ENCODE data around the gene PLEKHG2. TPM values are rescaled to one million over a fixed set of nuclear protein-coding genes. Genes with fewer than 3 reads are reported as not detected.

The PLEKHG2 gene
- total RNA-seq, 1 experiment from 2014 or later, result 22.3 TPM

DNA sequence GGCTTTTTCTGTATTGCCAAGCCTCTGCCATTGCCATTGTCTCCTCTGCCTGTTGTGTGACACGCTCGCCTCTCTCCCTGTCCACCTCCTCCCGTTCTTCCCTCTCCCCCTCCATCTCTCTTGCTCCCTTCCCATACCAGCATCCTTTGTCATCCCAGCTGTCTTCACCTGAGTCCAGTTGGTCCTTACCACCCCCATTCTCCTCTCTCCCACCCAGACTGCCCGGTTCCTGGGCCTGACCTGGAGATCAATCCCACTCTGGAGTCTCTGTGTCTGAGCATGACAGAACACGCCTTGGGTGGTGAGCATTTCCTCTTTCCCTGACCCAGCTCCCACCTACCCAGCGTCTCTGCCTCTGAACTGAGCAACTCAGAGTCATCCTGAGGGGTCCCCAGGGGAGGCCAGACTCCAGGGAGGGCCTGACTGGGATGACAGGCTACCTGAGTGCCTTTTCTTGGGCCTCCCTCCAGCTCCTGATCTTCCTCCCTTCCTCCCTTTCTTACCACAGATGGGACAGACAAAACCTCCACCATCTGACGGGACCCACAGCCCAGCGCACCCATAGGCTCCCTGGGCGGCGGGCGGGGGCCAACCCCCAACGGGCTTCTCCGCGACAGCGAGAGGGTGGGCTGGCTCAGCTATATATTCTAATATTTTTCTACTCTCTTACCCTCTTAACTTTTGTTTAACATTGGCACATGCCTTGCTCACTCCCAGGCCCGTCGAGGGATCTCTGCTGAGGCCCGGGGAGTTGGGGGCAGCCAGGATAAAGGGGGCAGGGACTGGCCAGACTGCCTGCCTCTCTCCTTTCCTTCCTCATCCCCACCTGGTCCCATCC, 29.3 kb upstream of the PLEKHG2 start:
- no peak for DNase-seq (ENCODE audit: low read depth, low spot score)
- in situ Hi-C loops (cut with HindIII; ENCODE audit: low pct_unique_long_range_greater_than_20kb, low sequenced_read_pairs), result no loop called here

GRCh38 chr19:39384839-39385568, 27.5 kb upstream of the PLEKHG2 start:
- DNase-seq (ENCODE audit: low read depth, low spot score), result no peak
- in situ Hi-C loops (cut with HindIII; ENCODE audit: low pct_unique_long_range_greater_than_20kb, low sequenced_read_pairs), result no loop called here

DNA sequence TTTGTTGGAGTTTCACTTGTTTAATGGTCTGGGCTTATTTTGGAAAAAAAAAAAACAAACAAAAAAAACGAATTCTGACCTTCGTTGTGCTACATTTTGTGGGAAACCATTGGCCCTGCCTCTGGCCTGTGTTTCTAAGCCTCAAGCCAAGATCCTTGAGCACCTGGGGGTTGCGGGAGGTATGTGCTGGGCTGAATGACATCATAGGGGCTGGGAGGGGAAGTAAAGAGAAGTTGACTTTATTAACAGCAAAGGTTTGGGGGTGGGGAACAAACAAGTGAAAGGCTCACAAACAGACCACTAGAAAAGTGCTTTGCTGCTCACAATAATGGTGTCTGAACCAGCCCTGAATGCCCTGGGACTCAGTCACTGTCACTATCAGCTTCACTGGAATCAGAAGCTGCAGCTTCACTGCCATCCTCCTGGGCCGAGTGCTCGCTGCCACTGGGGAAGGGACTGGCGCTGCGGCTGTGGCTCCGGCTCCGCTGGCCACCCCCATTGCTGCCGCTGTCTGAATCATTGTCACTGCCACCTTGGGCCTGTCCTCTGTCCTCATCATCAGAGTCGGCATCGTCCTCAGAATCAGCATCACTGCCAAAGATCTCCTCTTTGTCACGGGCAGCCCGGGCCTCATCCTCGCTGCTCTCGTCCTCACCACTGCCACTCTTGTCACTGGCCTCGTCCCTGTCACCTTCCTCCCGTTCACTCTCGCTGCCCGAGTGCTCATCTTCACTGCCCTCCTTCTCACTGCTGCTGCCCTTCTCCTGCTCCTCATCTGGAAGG, 26.6 kb upstream of the PLEKHG2 start:
- in situ Hi-C loops (cut with HindIII; ENCODE audit: low pct_unique_long_range_greater_than_20kb, low sequenced_read_pairs), result no loop called here
- no peak for DNase-seq (ENCODE audit: low read depth, low spot score)

DNA sequence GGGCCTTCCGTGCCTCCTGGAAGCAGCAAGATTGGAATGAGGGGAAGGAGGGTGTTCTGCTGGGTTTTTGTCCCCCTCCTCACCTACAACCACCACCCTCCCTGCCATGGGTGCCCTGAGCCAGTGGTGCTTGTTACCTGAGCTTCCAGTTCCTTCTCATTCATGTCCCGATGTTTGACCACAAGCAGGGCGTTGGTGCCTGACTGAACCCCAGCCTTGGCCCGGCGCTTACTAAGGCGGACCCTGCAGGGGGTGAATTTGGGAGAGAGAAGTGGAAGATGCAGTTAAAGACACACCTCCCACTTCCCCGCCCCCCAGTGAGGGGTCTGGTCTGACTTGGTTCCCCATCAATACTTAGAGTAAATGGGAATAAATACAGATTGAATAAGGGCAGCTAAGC, 25.9 kb upstream of the PLEKHG2 start:
- in situ Hi-C loops (cut with HindIII; ENCODE audit: low pct_unique_long_range_greater_than_20kb, low sequenced_read_pairs), result no loop called here
- no peak for DNase-seq (ENCODE audit: low read depth, low spot score)

GRCh38 chr19:39388657-39389056, 23.8 kb upstream of the PLEKHG2 start:
- in situ Hi-C loops (cut with HindIII; ENCODE audit: low pct_unique_long_range_greater_than_20kb, low sequenced_read_pairs), result no loop called here
- DNase-seq (ENCODE audit: low read depth, low spot score), result no peak

DNA sequence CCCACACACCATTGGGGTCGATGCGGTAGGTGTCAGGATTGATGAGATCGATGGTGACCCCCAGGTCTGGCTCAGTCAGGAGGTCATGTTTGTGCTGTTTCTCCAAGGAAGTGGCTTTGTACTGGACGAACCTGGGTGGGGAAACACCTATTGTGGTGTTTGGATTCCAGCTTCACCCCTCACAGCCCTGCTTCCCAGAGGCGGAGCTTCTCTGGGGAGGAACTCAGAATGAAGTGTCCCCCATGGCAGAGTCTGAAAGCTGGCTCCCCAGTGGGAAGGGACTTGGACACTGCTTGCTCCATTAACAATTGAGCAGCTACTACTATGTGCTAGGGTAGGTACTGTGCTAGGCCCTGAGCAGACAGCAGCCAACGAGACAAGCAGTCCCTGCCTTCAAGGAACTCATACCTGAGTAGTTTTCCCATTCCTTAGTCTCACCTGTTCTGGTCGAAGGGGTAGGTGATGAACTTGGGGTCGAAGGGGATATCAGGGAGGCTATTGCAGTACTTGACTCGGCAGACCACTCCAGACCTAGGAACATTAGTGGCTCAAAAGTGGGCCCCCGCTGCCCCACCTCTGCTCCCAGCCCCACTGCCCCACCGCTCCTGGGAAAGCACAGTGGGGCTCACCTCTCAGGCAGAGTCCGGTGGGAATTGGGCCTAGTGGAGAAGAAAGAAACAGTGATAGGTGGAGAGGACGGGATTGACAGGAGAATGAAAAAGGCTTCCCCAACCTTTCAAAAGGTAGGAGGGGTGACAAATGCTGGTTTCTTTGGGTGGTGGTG, 22.6 kb upstream of the PLEKHG2 start:
- no peak for DNase-seq (ENCODE audit: low read depth, low spot score)
- in situ Hi-C loops (cut with HindIII; ENCODE audit: low pct_unique_long_range_greater_than_20kb, low sequenced_read_pairs), result no loop called here

GRCh38 chr19:39390451-39390750, 22.1 kb upstream of the PLEKHG2 start:
- in situ Hi-C loops (cut with HindIII; ENCODE audit: low pct_unique_long_range_greater_than_20kb, low sequenced_read_pairs), result no loop called here
- DNase-seq (ENCODE audit: low read depth, low spot score), result no peak

DNA sequence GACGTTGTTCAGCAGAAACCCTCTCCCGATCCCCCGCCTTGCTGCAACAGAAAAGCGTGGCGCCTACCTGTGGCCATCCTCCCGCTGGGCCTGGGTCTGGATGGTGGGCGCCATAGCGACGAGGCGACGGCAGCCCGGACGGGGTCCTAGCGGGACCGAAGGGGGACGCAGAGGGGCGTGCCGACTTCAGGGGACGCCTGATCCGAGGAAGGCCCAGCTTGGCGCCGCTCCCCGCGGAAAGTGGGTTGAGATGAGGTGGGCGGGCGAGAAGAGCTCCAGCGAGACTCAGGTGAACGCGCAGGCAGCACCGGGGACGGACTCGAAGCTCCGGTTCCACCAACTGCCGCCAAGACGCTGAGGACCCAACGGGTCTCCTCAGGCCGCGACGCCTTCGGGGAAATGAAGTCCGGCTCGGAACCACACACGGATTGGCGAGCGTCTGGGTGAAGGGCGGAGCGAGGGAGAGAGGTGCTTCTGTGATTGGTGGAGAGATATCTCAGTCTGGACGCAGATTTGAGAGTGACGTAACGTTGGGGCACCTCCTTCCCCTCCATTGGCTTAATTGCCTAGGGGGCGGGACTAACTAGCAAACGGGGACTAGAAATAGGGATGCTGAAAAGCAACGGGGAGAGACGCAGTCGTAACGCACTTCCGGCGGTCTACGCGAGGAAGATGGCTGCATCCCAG, 21.6 kb upstream of the PLEKHG2 start, which contains the start of the genes MED29 and PAF1:
Gene MED29, plus strand, starts transcription at position 628 of the 687 bp plus-strand sequence. Its CDS starts 45 bp downstream, at position 673.
Gene PAF1, minus strand, starts transcription at position 356 of the 687 bp plus-strand sequence. Its CDS starts 242 bp downstream, at position 114.
- peak; percentile 100 for DNase-seq (ENCODE audit: low read depth, low spot score)
- in situ Hi-C loops (cut with HindIII; ENCODE audit: low pct_unique_long_range_greater_than_20kb, low sequenced_read_pairs), result no loop called here

DNA sequence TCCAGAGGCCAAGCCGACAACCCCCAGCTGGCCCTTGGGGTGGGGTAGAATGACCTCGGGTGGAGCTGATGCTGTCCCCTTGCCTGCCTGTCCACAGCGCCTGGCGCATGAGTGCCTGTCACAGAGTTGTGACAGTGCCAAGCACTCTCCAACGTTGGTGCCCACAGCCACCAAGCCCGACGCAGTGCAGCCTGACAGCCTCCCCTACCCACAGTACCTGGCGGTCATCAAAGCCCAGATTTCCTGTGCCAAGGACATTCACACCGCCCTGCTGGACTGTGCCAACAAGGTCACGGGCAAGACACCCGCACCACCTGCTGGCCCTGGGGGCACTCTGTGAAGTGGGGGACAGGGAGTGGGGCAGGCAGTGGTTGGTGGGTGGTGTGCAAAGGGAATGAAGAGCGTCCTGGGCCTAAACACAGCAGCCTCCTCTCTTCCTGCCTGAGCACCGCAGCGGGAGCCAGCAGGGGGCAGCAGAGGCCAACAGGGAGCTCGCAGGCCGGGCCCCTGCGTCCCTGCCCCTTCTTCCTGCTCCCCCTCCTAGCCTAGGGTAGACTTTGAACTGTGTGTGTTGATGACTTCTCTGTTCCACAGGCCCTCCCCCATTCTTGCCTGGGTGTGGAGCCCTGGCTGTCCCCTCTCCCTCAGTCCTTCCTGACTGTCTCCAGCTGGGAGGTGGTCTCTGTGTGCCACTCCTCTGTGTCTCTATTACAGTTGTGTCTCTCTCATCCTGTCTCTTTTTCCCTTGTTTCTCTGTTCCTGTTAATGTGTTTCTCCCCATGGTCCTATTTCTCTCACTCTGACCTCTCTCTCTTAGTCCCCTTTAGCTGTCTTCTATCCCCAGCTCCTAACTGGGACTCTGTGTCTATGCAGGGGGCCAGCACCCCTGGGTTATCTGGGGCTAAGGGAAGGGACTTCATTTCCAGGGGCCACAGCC, 14.8 kb upstream of the PLEKHG2 start:
- in situ Hi-C loops (cut with HindIII; ENCODE audit: low pct_unique_long_range_greater_than_20kb, low sequenced_read_pairs), result no loop called here
- DNase-seq (ENCODE audit: low read depth, low spot score), result peak; percentile 81

DNA sequence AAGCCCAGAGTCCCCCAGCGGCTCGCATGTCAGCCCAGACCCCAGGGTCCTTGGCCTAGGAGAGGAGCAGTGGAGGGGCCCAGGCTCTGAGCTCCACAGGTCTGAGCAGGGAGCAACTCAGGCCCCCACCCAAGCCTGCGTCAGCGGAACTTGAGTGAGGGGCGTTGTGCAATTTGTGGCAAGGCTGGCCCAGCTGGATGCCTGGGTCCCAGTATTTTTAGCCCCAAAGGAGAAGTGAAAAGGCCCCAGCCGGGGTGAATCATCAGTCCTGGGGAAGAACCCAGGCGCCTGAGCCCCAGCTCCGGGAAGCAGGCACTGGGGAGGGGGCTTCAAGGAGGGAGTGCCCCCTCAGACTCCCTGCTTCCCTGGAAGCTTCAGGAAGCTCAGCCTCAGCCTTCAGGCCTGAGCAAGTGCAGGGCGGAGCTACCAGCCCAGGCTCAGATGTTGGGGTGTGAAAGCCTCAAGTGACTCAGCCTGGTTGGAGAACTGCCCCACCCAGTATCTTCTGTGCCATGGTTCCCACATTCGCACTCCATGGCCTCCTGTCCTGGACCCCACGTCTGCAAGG, 14.1 kb upstream of the PLEKHG2 start:
- in situ Hi-C loops (cut with HindIII; ENCODE audit: low pct_unique_long_range_greater_than_20kb, low sequenced_read_pairs), result no loop called here
- DNase-seq (ENCODE audit: low read depth, low spot score), result no peak

- DNase-seq (ENCODE audit: low read depth, low spot score), result no peak
- in situ Hi-C loops (cut with HindIII; ENCODE audit: low pct_unique_long_range_greater_than_20kb, low sequenced_read_pairs), result no loop called here
Measured at GRCh38 chr19:39399668-39400050, 12.8 kb upstream of the PLEKHG2 start.

DNA sequence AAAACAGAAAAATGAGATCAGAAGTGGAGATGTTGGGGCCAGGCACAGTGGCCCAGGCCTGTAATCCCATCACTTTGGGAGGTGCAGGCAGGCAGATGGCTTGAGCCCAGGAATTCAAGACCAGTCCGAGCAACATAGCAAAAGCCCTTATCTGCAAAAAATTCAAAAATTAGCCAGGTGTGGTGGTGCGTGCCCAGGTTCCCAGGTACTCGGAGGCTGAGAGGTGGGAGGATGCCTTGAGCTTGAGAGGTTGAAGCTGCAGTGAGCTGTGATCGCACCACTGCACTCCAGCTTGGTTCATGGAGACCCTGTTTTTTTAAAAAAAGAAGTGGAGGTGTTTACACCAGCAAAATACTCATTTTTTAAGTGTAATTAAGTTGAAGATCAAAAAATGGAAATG, 12.4 kb upstream of the PLEKHG2 start:
- in situ Hi-C loops (cut with HindIII; ENCODE audit: low pct_unique_long_range_greater_than_20kb, low sequenced_read_pairs), result no loop called here
- DNase-seq (ENCODE audit: low read depth, low spot score), result no peak

GRCh38 chr19:39401070-39401548, 11.4 kb upstream of the PLEKHG2 start:
- in situ Hi-C loops (cut with HindIII; ENCODE audit: low pct_unique_long_range_greater_than_20kb, low sequenced_read_pairs), result no loop called here
- DNase-seq (ENCODE audit: low read depth, low spot score), result no peak

DNA sequence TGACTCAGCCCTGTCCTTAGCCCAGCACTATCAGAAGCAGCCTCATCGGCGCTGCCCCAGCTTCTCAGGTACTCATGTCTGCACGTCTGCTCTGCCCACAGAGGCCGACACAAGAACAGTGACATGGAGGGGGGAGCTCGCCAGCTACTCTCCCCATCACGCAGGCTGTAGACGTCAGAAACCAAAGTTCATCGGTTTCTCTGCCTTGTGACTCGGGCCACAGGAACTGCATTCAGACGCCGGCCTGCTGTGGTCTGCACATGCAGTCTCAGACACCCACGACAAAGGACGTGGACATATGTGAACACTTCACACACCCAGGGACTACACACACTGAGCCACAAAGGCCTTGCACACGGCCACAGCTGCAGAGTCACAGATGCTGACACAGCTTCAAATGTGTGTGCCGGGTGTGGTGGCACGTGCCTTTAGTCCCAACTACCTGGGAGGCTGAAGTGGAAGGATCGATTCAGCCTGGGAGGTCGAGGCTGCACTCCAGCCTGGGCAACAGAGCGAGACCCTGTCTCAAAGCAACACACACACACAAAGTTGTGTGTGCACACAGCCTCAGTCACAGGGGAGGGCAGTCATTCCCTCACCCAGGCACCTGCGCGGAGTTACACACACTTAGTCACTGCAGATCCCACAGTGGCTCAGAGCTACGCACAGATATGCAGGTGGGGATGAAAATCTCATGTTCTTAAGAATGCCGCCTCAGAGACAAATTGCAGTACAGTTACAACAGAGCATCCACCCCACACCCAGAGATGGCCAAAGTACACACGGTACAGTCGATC, 10.7 kb upstream of the PLEKHG2 start:
- in situ Hi-C loops (cut with HindIII; ENCODE audit: low pct_unique_long_range_greater_than_20kb, low sequenced_read_pairs), result no loop called here
- DNase-seq (ENCODE audit: low read depth, low spot score), result no peak
